Fibroblast of lung (primary cell): Measurements from ENCODE around the gene IL1F10. TPM values are rescaled to one million over a fixed set of nuclear protein-coding genes. Genes with fewer than 3 reads are reported as not detected.

ENCODE experiments used
- DNase-seq, 2 donors: peaks; one replicate each; pipeline versions ENCODE4 v3.0.0 to v3.0.0-alpha.2; 2010; ENCODE audit warnings: low read depth in 2 of 2
- H2AFZ ChIP-seq: 2 replicates; pipeline ENCODE4 v1.5.1; 2012; ENCODE audit warnings: low read length, control low read depth, inconsistent platforms
- H3K27ac ChIP-seq: 2 replicates; pipeline ENCODE4 v1.5.1; 2011; ENCODE audit warnings: low read length, control low read depth; ENCODE audit not compliant: insufficient read depth
- H3K27me3 ChIP-seq: 2 replicates; pipeline ENCODE4 v1.5.1; 2011; ENCODE audit warnings: mild to moderate bottlenecking, low read length; ENCODE audit not compliant: control insufficient read depth, insufficient read depth
- H3K36me3 ChIP-seq: 2 replicates; pipeline ENCODE4 v1.5.1; 2011; ENCODE audit warnings: low read length; ENCODE audit not compliant: control insufficient read depth, insufficient read depth
- H3K4me1 ChIP-seq: 2 replicates; pipeline ENCODE4 v1.5.1; 2011; ENCODE audit warnings: low read length; ENCODE audit not compliant: control insufficient read depth, insufficient read depth; ENCODE audit errors: extremely low read depth
- H3K4me2 ChIP-seq: 2 replicates; pipeline ENCODE4 v1.5.1; 2011; ENCODE audit warnings: low read length, control low read depth; ENCODE audit not compliant: insufficient read depth; ENCODE audit errors: extremely low read depth
- H3K4me3 ChIP-seq, 4 experiments: fragments of 200-600 bp in 1 of 4; sonication (generic) in 1 of 4; replicated peaks in 1 of 4; 2 replicates each; pipeline ENCODE4 v1.5.1; 2011 to 2016; ENCODE audit warnings: low read length in 4 of 4, low read depth in 3 of 4, mild to moderate bottlenecking in 3 of 4, control low read depth in 2 of 4, inconsistent platforms in 1 of 4, mixed read lengths in 1 of 4; ENCODE audit not compliant: insufficient read depth in 1 of 4; ENCODE audit errors: control extremely low read depth in 1 of 4
- H3K79me2 ChIP-seq: 2 replicates; pipeline ENCODE4 v1.5.1; 2012; ENCODE audit warnings: mild to moderate bottlenecking, low read length, inconsistent platforms; ENCODE audit not compliant: control insufficient read depth, insufficient read depth
- H3K9ac ChIP-seq: 2 replicates; pipeline ENCODE4 v1.5.1; 2011; ENCODE audit warnings: mild to moderate bottlenecking, low read length, control low read depth; ENCODE audit not compliant: insufficient read depth
- H3K9me3 ChIP-seq: 2 replicates; pipeline ENCODE4 v1.5.1; 2012; ENCODE audit warnings: low read depth, low read length; ENCODE audit not compliant: control insufficient read depth, insufficient read depth
- H4K20me1 ChIP-seq: 2 replicates; pipeline ENCODE4 v1.5.1; 2011; ENCODE audit warnings: low read length; ENCODE audit not compliant: control insufficient read depth, insufficient read depth; ENCODE audit errors: extremely low read depth
- CTCF ChIP-seq, 2 donors: IDR thresholded peaks in 1 of 2; conservative IDR thresholded peaks in 1 of 2; 1 replicate in 1 of 2; 2 replicates in 1 of 2; pipeline ENCODE4 v1.5.1; 2011 to 2012; ENCODE audit warnings: low read length in 2 of 2, control low read depth in 1 of 2, inconsistent platforms in 1 of 2, low read depth in 1 of 2, mild to moderate bottlenecking in 1 of 2
- EZH2 ChIP-seq: IDR thresholded peaks from 2 replicates; pipeline ENCODE4 v1.5.1; 2012; ENCODE audit warnings: low read length, control low read depth, mild to moderate bottlenecking; ENCODE audit errors: missing control alignments
- polyA plus RNA-seq, 2 donors: library from polyadenylated mRNA; depleted of rRNA in 1 of 2; stranded (reverse) in 1 of 2; unstranded in 1 of 2; fragments of >200 nt; gene quantifications; 2 replicates each; pipeline ENCODE4 v1.2.1, GENCODE V29; 2011 to 2012; ENCODE audit warnings: missing spikeins in 1 of 2
- total RNA-seq: library from RNA; depleted of rRNA; stranded (reverse); fragments of >200 nt; gene quantifications from 2 replicates; pipeline ENCODE4 v1.2.1, GENCODE V29; 2014

The IL1F10 gene
- total and polyA plus RNA-seq, 2 donors (not counting 1 experiment from before 2014, with no cell fraction given) = not detected

- Histone ChIP-seq H3K4me2 (no peak overlapping the region), H3K4me3 (no peak overlapping the region), H3K79me2 (no peaks in the 10 kb centered on the region), H3K9ac (no peak overlapping the region), H3K4me1 (no peaks in the 10 kb centered on the region), H3K27ac (no peak overlapping the region), H2AFZ (no peak overlapping the region), H4K20me1 (no peaks in the 10 kb centered on the region), H3K27me3 (peaks cover 3% of the 10 kb centered on the region), H3K9me3 (no peaks in the 10 kb centered on the region), H3K36me3 (no peaks in the 10 kb centered on the region)
- no peak for DNase-seq
- TF ChIP-seq EZH2 (no peak), CTCF (conservative IDR thresholded peaks at IDR 0.05 in 1 of 2, IDR thresholded peaks at IDR 0.05 in 1 of 2; ENCODE audit: low read depth in 1 of 2, low read length in 2 of 2) (no peak)
Measured at GRCh38 chr2:113039719-113040118, 28.1 kb upstream of the IL1F10 start.

GRCh38 chr2:113041871-113042270, 25.9 kb upstream of the IL1F10 start:
- Histone ChIP-seq H3K27ac (no peak overlapping the region), H3K9me3 (no peaks in the 10 kb centered on the region), H3K27me3 (peaks cover 3% of the 10 kb centered on the region), H2AFZ (no peak overlapping the region), H3K4me2 (no peak overlapping the region), H3K79me2 (no peaks in the 10 kb centered on the region), H3K4me3 (no peak overlapping the region), H3K36me3 (no peaks in the 10 kb centered on the region), H4K20me1 (no peaks in the 10 kb centered on the region), H3K4me1 (no peaks in the 10 kb centered on the region), H3K9ac (no peak overlapping the region)
- TF ChIP-seq CTCF (conservative IDR thresholded peaks at IDR 0.05 in 1 of 2, IDR thresholded peaks at IDR 0.05 in 1 of 2; ENCODE audit: low read depth in 1 of 2, low read length in 2 of 2) (no peak), EZH2 (no peak)
- DNase-seq = no peak

GRCh38 chr2:113046465-113046864, 21.3 kb upstream of the IL1F10 start:
- Histone ChIP-seq H4K20me1 (no peaks in the 10 kb centered on the region), H3K9me3 (no peaks in the 10 kb centered on the region)
- TF ChIP-seq EZH2 (no peak), CTCF (conservative IDR thresholded peaks at IDR 0.05 in 1 of 2, IDR thresholded peaks at IDR 0.05 in 1 of 2; ENCODE audit: low read depth in 1 of 2, low read length in 2 of 2) (no peak)

More at GRCh38 chr2:113046465-113046864, 21.3 kb upstream of the IL1F10 start:
- H3K79me2 ChIP-seq = no peaks in the 10 kb centered on the region
- no peak overlapping the region for H3K27ac ChIP-seq
- H3K36me3 ChIP-seq = no peaks in the 10 kb centered on the region
- H3K27me3 ChIP-seq = no peaks in the 10 kb centered on the region
- H3K4me3 ChIP-seq = no peak overlapping the region
- H3K4me1 ChIP-seq = no peaks in the 10 kb centered on the region
- no peak overlapping the region for H3K9ac ChIP-seq
- H3K4me2 ChIP-seq = no peak overlapping the region
- no peak overlapping the region for H2AFZ ChIP-seq
- no peak for DNase-seq
